Activated CD8-positive, alpha-beta T cell treated with anti-CD3 and anti-CD28 coated beads, Interleukin-2, amount 10 ng/mL, durations not matched to agents 7 days and 5 days (primary cell): Measurements from ENCODE around the gene DEFB125. TPM values are rescaled to one million over a fixed set of nuclear protein-coding genes. Genes with fewer than 3 reads are reported as not detected.

Experiments
- total RNA-seq, 2 experiments: library from RNA; stranded (reverse); gene quantifications; one replicate each; pipeline ENCODE4 v1.2.3, GENCODE V29; 2021

DEFB125 gene
- total RNA-seq, 2 experiments from 2014 or later = not detected

Other genes with a start within 250 kb of the DEFB125 start
- not detected for gene DEFB126, start 54.9 kb downstream of the DEFB125 start, total RNA-seq
- not detected for gene DEFB127, start 69.8 kb downstream of the DEFB125 start, total RNA-seq
- not detected for gene DEFB128, start 102.0 kb downstream of the DEFB125 start, total RNA-seq
- not detected for gene DEFB129, start 139.6 kb downstream of the DEFB125 start, total RNA-seq
- not detected for gene DEFB132, start 170.1 kb downstream of the DEFB125 start, total RNA-seq
- gene C20orf96, start 203.1 kb downstream of the DEFB125 start, total RNA-seq = 1 to 10 TPM; 6.8 to 8.5 TPM
- gene ZCCHC3, start 209.9 kb downstream of the DEFB125 start, total RNA-seq = 10 to 100 TPM; 28.4 to 29.0 TPM
- gene SOX12, start 237.9 kb downstream of the DEFB125 start, total RNA-seq = 1 to 10 TPM; 5.5 to 5.8 TPM